Prostate gland (tissue), 2 donors: ENCODE measurements around the gene CEP57L1.

Experiments used
- CTCF ChIP-seq, 4 experiments: fragments of 200-600 bp in 2 of 4; fragments of 450-650 bp in 2 of 4; sonication (generic) in 2 of 4; IDR thresholded peaks; 1 replicate in 3 of 4; 2 replicates in 1 of 4; pipeline ENCODE4 v1.5.1; 2016 to 2019; ENCODE audit warnings: antibody characterized with exemption in 4 of 4, mild to moderate bottlenecking in 2 of 4, moderate library complexity in 2 of 4
- POLR2A ChIP-seq: fragments of 450-650 bp; IDR thresholded peaks from one replicate; pipeline ENCODE4 v1.6.1; 2016; ENCODE audit warnings: antibody characterized with exemption, mild to moderate bottlenecking
- POLR2AphosphoS5 ChIP-seq: sonication (generic); formaldehyde crosslinking; IDR thresholded peaks from one replicate; pipeline ENCODE4 v1.6.1; 2017; ENCODE audit warnings: antibody characterized with exemption

DNA sequence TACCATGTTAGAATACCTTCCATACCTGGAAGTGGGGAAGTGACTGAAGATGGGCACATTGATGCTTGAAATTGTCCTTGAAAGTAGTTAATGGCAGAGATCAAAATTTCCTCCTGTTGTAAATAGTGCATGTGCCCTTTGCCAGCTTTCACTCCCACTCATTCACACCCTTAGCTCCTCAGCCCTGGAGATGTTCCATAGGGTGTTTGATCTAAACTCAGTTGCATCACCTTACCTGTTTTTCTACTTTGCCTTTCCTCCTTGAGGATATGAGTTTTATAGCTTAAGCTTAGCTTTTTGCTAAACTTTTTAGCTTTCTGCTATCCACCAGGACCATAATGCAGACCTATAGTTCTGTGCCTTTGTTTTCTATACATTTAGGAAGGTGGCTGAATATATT is 69.0 kb downstream of the CEP57L1 start:
- TF ChIP-seq POLR2A (no peak), CTCF (IDR thresholded peaks at IDR 0.05) (no peak), POLR2AphosphoS5 (no peak)
